SH-SY5Y (cell line): ENCODE results near the gene IFNA1.

ENCODE experiments used
- GATA2 ChIP-seq: IDR thresholded peaks from 2 replicates; pipeline ENCODE4 v1.6.1; 2011; ENCODE audit warnings: mild to moderate bottlenecking, low read depth, low read length
- GATA3 ChIP-seq: IDR thresholded peaks from 2 replicates; pipeline ENCODE4 v1.6.1; 2011; ENCODE audit warnings: low read depth, mild to moderate bottlenecking, low read length, moderate library complexity

- TF ChIP-seq GATA2 (no peak), GATA3 (no peak)
Measured at GRCh38 chr9:21415493-21416267, 24.6 kb upstream of the IFNA1 start.
